H1 (cell line): ENCODE measurements around the gene COL17A1.

Experiments
- BRCA1 ChIP-seq: IDR thresholded peaks from 2 replicates; pipeline ENCODE4 v1.6.1; 2012; ENCODE audit warnings: low read depth, low read length, improper control_type of control experiment
- CBX8 ChIP-seq: fragments of 300-800, 300-1000 bp; sonication (generic); IDR thresholded peaks from 2 replicates; pipeline ENCODE4 v1.7.1; 2016; ENCODE audit warnings: low read depth, low read length, borderline replicate concordance
- POLR2A ChIP-seq, 2 experiments: IDR thresholded peaks; 1 replicate in 1 of 2; 2 replicates in 1 of 2; pipeline ENCODE4 v1.6.1; 2011; ENCODE audit warnings: low read depth in 2 of 2, low read length in 2 of 2, mild to moderate bottlenecking in 2 of 2; ENCODE audit errors: control extremely low read depth in 1 of 2
- POLR2AphosphoS5 ChIP-seq: IDR thresholded peaks from 2 replicates; pipeline ENCODE4 v1.6.1; 2011; ENCODE audit warnings: low read depth, low read length
- SP2 ChIP-seq: IDR thresholded peaks from 2 replicates; pipeline ENCODE4 v1.6.1; 2012; ENCODE audit warnings: mild to moderate bottlenecking, low read length, inconsistent platforms
- ZNF274 ChIP-seq: IDR thresholded peaks from 2 replicates; pipeline ENCODE4 v1.7.0; 2012; ENCODE audit warnings: low read length, borderline replicate concordance; ENCODE audit errors: extremely low read depth
- TF ChIP-seq, protein P1 (sequence below): IDR thresholded peaks from 2 replicates; pipeline ENCODE4 v1.6.1; 2012; ENCODE audit warnings: inconsistent platforms
- TF ChIP-seq, protein P2 (sequence below), 3 experiments: IDR thresholded peaks; 1 replicate in 2 of 3; 2 replicates in 1 of 3; pipeline versions ENCODE4 v1.5.1 to v1.6.1; 2011; ENCODE audit warnings: low read length in 3 of 3, mild to moderate bottlenecking in 3 of 3, inconsistent platforms in 2 of 3, low read depth in 1 of 3, moderate library complexity in 1 of 3; ENCODE audit not compliant: insufficient read depth in 1 of 3; ENCODE audit errors: control extremely low read depth in 1 of 3

DNA sequence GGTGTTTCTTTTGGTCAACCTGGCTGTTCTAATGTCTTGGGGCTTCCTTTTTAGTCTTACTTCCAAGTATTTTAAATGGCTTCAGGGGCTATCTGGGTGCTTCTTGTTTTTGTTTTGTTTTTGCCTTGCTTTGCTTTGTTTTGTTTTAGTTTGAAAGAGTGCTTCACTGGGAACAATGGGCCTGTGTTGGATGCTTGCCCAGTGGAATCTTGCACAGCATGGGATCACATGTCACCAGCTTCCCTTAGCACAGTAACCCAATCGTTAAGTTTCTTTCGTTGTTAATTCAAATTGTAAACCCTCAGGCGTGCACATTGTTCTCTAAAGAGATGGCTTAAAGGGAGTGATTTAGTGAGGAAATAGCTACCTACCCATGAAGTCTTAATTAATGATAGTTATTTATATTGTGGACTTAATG, 8.9 kb downstream of the COL17A1 start:
- TF ChIP-seq POLR2AphosphoS5 (no peak), BRCA1 (no peak), POLR2A (IDR thresholded peaks at IDR 0.05; ENCODE audit: control extremely low read depth in 1 of 2, low read depth in 2 of 2, low read length in 2 of 2) (no peak), CBX8 (no peak), SP2 (no peak), ZNF274 (no peak)
- TF ChIP-seq, protein P1, sequence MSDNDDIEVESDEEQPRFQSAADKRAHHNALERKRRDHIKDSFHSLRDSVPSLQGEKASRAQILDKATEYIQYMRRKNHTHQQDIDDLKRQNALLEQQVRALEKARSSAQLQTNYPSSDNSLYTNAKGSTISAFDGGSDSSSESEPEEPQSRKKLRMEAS = peak; percentile 6; the same call in 1 of the 2 replicates
- TF ChIP-seq, protein P2, sequence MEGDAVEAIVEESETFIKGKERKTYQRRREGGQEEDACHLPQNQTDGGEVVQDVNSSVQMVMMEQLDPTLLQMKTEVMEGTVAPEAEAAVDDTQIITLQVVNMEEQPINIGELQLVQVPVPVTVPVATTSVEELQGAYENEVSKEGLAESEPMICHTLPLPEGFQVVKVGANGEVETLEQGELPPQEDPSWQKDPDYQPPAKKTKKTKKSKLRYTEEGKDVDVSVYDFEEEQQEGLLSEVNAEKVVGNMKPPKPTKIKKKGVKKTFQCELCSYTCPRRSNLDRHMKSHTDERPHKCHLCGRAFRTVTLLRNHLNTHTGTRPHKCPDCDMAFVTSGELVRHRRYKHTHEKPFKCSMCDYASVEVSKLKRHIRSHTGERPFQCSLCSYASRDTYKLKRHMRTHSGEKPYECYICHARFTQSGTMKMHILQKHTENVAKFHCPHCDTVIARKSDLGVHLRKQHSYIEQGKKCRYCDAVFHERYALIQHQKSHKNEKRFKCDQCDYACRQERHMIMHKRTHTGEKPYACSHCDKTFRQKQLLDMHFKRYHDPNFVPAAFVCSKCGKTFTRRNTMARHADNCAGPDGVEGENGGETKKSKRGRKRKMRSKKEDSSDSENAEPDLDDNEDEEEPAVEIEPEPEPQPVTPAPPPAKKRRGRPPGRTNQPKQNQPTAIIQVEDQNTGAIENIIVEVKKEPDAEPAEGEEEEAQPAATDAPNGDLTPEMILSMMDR (IDR thresholded peaks at IDR 0.05; ENCODE audit: control extremely low read depth in 1 of 3, insufficient read depth in 1 of 3, low read depth in 1 of 3, low read length in 3 of 3) = no peak
